ENCODE data around the gene PTH1R. TPM values are rescaled to one million over a fixed set of nuclear protein-coding genes. Genes with fewer than 3 reads are reported as not detected.

Gene PTH1R
- total and polyA plus RNA-seq, 10 of the 15 experiments (the other 5 are each of a cell fraction or from before 2014, with no cell fraction given): not detected

DNA sequence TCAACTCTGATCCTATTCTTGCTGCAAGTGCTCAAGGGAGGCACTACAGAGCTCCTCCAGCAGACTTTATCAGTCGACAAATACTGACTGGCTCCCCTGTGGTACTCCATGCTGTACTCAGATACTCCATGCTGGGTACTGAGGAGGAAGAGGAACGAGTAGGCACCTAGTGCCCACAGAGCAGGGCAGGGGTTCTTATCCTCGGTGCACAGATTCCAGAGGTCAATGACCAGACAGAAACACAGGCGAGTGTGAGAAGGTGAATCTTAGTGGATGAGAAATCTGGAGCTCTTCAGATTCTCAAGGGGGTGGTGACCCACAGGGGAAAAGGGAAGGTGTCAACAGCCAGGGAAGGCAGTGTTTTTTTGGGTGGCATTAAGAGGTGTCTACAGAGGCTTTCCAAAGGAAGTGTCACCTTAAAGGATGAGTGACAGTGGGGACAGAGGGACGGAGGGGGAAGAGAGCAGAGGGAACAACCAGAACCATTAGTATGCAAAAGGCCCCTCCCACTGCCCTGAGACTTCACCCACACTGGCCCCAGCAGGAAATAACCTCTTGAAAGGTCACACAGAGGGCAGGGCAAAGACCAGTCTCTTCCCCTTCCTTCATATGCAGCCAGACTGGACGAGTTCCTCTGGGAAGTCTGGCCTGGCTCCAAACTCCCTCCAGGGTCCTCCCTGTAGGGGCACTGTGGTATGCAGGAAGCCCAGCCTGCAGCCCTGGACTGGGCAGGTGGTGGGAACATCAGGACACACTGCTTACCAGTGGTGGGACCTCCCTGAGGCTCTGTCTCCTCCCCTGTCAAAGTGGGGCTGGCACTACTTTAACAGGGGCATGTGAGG, 71.5 kb downstream of the PTH1R start (continued):
- TF ChIP-seq IKZF2 (IDR thresholded peaks at IDR 0.05) (peak; percentile 71 to 77), SREBF2 (IDR thresholded peaks at IDR 0.05; ENCODE audit: low read length) (no peak), SUZ12 (IDR thresholded peaks at IDR 0.05; ENCODE audit: unreplicated experiment) (no peak), MLLT1 (IDR thresholded peaks at IDR 0.05) (no peak), JUNB (IDR thresholded peaks at IDR 0.05) (no peak), TARDBP (IDR thresholded peaks at IDR 0.05; ENCODE audit: borderline replicate concordance) (no peak), PBX3 (IDR thresholded peaks at IDR 0.05; ENCODE audit: insufficient replicate concordance, low read depth, low read length) (peak; percentile 75), JUND (IDR thresholded peaks at IDR 0.05; ENCODE audit: low read depth, low read length) (no peak), POLR2A (IDR thresholded peaks at IDR 0.05; ENCODE audit: low read depth, low read length) (no peak), SIN3A (IDR thresholded peaks at IDR 0.05; ENCODE audit: low read depth, low read length) (no peak), ZNF592 (IDR thresholded peaks at IDR 0.05) (no peak), CBX3 (IDR thresholded peaks at IDR 0.05; ENCODE audit: borderline replicate concordance, low read depth) (no peak), E4F1 (IDR thresholded peaks at IDR 0.05; ENCODE audit: borderline replicate concordance, partially characterized antibody) (no peak)
- TF ChIP-seq, protein P1, sequence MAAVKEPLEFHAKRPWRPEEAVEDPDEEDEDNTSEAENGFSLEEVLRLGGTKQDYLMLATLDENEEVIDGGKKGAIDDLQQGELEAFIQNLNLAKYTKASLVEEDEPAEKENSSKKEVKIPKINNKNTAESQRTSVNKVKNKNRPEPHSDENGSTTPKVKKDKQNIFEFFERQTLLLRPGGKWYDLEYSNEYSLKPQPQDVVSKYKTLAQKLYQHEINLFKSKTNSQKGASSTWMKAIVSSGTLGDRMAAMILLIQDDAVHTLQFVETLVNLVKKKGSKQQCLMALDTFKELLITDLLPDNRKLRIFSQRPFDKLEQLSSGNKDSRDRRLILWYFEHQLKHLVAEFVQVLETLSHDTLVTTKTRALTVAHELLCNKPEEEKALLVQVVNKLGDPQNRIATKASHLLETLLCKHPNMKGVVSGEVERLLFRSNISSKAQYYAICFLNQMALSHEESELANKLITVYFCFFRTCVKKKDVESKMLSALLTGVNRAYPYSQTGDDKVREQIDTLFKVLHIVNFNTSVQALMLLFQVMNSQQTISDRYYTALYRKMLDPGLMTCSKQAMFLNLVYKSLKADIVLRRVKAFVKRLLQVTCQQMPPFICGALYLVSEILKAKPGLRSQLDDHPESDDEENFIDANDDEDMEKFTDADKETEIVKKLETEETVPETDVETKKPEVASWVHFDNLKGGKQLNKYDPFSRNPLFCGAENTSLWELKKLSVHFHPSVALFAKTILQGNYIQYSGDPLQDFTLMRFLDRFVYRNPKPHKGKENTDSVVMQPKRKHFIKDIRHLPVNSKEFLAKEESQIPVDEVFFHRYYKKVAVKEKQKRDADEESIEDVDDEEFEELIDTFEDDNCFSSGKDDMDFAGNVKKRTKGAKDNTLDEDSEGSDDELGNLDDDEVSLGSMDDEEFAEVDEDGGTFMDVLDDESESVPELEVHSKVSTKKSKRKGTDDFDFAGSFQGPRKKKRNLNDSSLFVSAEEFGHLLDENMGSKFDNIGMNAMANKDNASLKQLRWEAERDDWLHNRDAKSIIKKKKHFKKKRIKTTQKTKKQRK (IDR thresholded peaks at IDR 0.05; ENCODE audit: low read depth, low read length): no peak

All from GM12878 (cell line).